GM12878 (cell line): Measurements from ENCODE around the gene IGSF6. TPM values are rescaled to one million over a fixed set of nuclear protein-coding genes. Genes with fewer than 3 reads are reported as not detected.
A peak's percentile ranks its signal among the peaks of the same experiment; 100 is the strongest.

Experiments used
- CREM ChIP-seq: IDR thresholded peaks from 2 replicates; pipeline ENCODE4 v1.6.1; 2014; ENCODE audit warnings: antibody characterized with exemption, low read depth
- FOXK2 ChIP-seq: fragments of 450-650 bp; IDR thresholded peaks from 2 replicates; pipeline ENCODE4 v1.6.1; 2017; ENCODE audit warnings: mild to moderate bottlenecking, moderate library complexity
- HDGF ChIP-seq: fragments of 450-650 bp; IDR thresholded peaks from 2 replicates; pipeline ENCODE4 v1.6.1; 2016; ENCODE audit warnings: antibody characterized with exemption
- IRF4 ChIP-seq: IDR thresholded peaks from 2 replicates; pipeline ENCODE4 v1.6.1; 2011; ENCODE audit warnings: low read depth, low read length
- NR2F1 ChIP-seq: fragments of 450-650 bp; conservative IDR thresholded peaks from 2 replicates; pipeline ENCODE4 v1.6.1; 2017; ENCODE audit warnings: mild to moderate bottlenecking
- PAX8 ChIP-seq: fragments of 450-650 bp; IDR thresholded peaks from 2 replicates; pipeline ENCODE4 v1.6.1; 2017; ENCODE audit warnings: mild to moderate bottlenecking, moderate library complexity
- RFX5 ChIP-seq: IDR thresholded peaks from 2 replicates; pipeline ENCODE4 v1.6.1; 2011; ENCODE audit warnings: low read depth, low read length, improper control_type of control experiment
- RUNX3 ChIP-seq: IDR thresholded peaks from 2 replicates; pipeline ENCODE4 v1.6.1; 2012; ENCODE audit warnings: low read length, inconsistent platforms
- SIX5 ChIP-seq: IDR thresholded peaks from 2 replicates; pipeline ENCODE4 v1.6.1; 2011; ENCODE audit warnings: mild to moderate bottlenecking, low read depth, low read length, moderate library complexity; ENCODE audit not compliant: severe bottlenecking
- SMARCA5 ChIP-seq: fragments of 450-650 bp; IDR thresholded peaks from 2 replicates; pipeline ENCODE4 v1.6.1; 2017; ENCODE audit warnings: mild to moderate bottlenecking
- SP1 ChIP-seq: IDR thresholded peaks from one replicate; pipeline ENCODE4 v1.6.1; 2011; ENCODE audit warnings: low read depth, low read length
- WRNIP1 ChIP-seq: IDR thresholded peaks from 2 replicates; pipeline ENCODE4 v1.6.1; 2011; ENCODE audit warnings: low read depth, low read length, improper control_type of control experiment, borderline replicate concordance
- ZNF24 ChIP-seq: fragments of 450-650 bp; IDR thresholded peaks from 2 replicates; pipeline ENCODE4 v1.6.1; 2017; ENCODE audit warnings: antibody characterized with exemption, mild to moderate bottlenecking
- polyA plus RNA-seq, 11 experiments: library from polyadenylated mRNA; depleted of rRNA in 4 of 11; unstranded in 6 of 11; stranded (reverse) in 5 of 11; fragments of >200 nt; fragmentation: Nextera tagmentation in 4 of 11; fragmentation: Illumina TruSeq in 1 of 11; extraction: Ambion mirVana in 4 of 11; extraction: Trizol in 1 of 11; gene quantifications; 1 replicate in 1 of 11; 2 replicates in 10 of 11; pipeline versions ENCODE4 v1.2.1 to v1.2.3, GENCODE V29; 2011 to 2016; ENCODE audit warnings: inconsistent platforms in 2 of 11, missing spikeins in 2 of 11, low read depth in 1 of 11
- total RNA-seq, 4 experiments: library from RNA; depleted of rRNA in 3 of 4; stranded (reverse); fragments of >200 nt in 3 of 4; fragmentation: Illumina TruSeq in 1 of 4; extraction: Trizol in 1 of 4; gene quantifications; 2 replicates each; pipeline versions ENCODE4 v1.2.1 to v1.2.3, GENCODE V29; 2013 to 2021
- TF ChIP-seq, protein P1 (sequence below): IDR thresholded peaks from 2 replicates; pipeline ENCODE4 v1.6.1; 2011; ENCODE audit warnings: borderline replicate concordance, low read depth, mild to moderate bottlenecking, moderate library complexity, low read length; ENCODE audit not compliant: insufficient read depth, poor library complexity, severe bottlenecking
- TF ChIP-seq, protein P2 (sequence below): fragments of 450-650 bp; IDR thresholded peaks from 2 replicates; pipeline ENCODE4 v1.6.1; 2017; ENCODE audit warnings: mild to moderate bottlenecking, moderate library complexity
- TF ChIP-seq, protein P3 (sequence below): IDR thresholded peaks from 2 replicates; pipeline ENCODE4 v1.6.1; 2011; ENCODE audit warnings: borderline replicate concordance, low read depth, mild to moderate bottlenecking, moderate library complexity, mixed read lengths, low read length; ENCODE audit not compliant: insufficient read depth; ENCODE audit errors: extremely low read length
- TF ChIP-seq, protein P4 (sequence below): IDR thresholded peaks from 2 replicates; pipeline ENCODE4 v1.6.1; 2012; ENCODE audit warnings: low read depth, low read length, improper control_type of control experiment
- TF ChIP-seq, protein P5 (sequence below): fragments of 450-650 bp; formaldehyde crosslinking; IDR thresholded peaks from 2 replicates; pipeline ENCODE4 v1.4.0; 2020; ENCODE audit warnings: mild to moderate bottlenecking, moderate library complexity

Gene IGSF6
- total and polyA plus RNA-seq, 10 of the 15 experiments (the other 5 are each of a cell fraction or from before 2014, with no cell fraction given): 0.32 to 1.2 (median 0.72) TPM

DNA sequence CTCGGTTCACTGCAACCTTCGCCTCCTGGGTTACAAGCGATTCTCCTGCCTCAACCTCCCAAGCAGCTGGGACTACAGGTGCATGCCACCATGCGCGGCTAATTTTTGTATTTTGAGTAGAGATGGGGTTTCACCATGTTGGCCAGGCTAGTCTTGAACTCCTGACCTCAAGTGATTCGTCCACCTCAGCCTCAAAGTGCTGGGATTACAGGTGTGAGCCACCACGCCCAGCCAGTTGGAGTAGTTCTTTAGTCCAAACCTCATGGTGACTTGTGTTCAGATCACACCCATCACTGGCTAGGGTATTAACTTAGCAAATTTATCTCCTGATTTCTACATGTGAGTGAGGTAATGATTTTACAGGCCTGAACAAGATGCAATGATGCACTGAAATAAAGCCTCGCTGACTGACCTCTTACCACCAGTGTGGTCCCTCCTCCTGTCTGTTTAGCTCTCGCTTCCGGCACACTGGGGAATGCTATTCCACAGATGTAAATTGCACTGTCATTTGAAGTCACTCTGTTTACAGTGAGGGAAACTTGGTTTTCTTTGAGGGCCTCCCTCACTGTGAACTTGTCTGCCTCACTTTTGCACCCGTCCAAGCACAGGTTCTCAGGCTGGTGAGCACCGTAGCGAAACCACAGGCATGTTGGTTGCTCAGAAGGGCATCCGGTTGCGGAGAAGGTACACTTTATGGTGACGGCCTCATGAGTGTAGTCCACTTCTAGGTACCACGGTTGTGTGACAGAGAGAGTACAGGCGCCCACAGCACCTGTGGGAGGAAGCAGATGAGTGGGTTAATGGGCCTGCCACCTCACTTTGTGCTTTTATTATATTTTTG lies 5.5 kb downstream of the IGSF6 start (continued):
- TF ChIP-seq, protein P1, sequence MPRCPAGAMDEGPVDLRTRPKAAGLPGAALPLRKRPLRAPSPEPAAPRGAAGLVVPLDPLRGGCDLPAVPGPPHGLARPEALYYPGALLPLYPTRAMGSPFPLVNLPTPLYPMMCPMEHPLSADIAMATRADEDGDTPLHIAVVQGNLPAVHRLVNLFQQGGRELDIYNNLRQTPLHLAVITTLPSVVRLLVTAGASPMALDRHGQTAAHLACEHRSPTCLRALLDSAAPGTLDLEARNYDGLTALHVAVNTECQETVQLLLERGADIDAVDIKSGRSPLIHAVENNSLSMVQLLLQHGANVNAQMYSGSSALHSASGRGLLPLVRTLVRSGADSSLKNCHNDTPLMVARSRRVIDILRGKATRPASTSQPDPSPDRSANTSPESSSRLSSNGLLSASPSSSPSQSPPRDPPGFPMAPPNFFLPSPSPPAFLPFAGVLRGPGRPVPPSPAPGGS: peak; percentile 48
- TF ChIP-seq WRNIP1 (no peak), SMARCA5 (no peak), NR2F1 (peak; percentile 65), IRF4 (0 out of 2 replicates have a peak, but pooled peaks have one; percentile 22), SP1 (peak; percentile 29), SIX5 (no peak), PAX8 (no peak), RUNX3 (peak; percentile 98), ZNF24 (peak; percentile 95), RFX5 (peak; percentile 17; the same call in 1 of the 2 replicates), HDGF (peak; percentile 32), FOXK2 (peak; percentile 59; the same call in 1 of the 2 replicates), CREM (peak; percentile 82)
- TF ChIP-seq, protein P2, sequence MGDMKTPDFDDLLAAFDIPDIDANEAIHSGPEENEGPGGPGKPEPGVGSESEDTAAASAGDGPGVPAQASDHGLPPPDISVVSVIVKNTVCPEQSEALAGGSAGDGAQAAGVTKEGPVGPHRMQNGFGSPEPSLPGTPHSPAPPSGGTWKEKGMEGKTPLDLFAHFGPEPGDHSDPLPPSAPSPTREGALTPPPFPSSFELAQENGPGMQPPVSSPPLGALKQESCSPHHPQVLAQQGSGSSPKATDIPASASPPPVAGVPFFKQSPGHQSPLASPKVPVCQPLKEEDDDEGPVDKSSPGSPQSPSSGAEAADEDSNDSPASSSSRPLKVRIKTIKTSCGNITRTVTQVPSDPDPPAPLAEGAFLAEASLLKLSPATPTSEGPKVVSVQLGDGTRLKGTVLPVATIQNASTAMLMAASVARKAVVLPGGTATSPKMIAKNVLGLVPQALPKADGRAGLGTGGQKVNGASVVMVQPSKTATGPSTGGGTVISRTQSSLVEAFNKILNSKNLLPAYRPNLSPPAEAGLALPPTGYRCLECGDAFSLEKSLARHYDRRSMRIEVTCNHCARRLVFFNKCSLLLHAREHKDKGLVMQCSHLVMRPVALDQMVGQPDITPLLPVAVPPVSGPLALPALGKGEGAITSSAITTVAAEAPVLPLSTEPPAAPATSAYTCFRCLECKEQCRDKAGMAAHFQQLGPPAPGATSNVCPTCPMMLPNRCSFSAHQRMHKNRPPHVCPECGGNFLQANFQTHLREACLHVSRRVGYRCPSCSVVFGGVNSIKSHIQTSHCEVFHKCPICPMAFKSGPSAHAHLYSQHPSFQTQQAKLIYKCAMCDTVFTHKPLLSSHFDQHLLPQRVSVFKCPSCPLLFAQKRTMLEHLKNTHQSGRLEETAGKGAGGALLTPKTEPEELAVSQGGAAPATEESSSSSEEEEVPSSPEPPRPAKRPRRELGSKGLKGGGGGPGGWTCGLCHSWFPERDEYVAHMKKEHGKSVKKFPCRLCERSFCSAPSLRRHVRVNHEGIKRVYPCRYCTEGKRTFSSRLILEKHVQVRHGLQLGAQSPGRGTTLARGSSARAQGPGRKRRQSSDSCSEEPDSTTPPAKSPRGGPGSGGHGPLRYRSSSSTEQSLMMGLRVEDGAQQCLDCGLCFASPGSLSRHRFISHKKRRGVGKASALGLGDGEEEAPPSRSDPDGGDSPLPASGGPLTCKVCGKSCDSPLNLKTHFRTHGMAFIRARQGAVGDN: peak; percentile 90
- TF ChIP-seq, protein P3, sequence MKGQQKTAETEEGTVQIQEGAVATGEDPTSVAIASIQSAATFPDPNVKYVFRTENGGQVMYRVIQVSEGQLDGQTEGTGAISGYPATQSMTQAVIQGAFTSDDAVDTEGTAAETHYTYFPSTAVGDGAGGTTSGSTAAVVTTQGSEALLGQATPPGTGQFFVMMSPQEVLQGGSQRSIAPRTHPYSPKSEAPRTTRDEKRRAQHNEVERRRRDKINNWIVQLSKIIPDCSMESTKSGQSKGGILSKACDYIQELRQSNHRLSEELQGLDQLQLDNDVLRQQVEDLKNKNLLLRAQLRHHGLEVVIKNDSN: no peak
- TF ChIP-seq, protein P4, sequence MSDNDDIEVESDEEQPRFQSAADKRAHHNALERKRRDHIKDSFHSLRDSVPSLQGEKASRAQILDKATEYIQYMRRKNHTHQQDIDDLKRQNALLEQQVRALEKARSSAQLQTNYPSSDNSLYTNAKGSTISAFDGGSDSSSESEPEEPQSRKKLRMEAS: peak; percentile 44; the same call in 1 of the 2 replicates
- TF ChIP-seq, protein P5, sequence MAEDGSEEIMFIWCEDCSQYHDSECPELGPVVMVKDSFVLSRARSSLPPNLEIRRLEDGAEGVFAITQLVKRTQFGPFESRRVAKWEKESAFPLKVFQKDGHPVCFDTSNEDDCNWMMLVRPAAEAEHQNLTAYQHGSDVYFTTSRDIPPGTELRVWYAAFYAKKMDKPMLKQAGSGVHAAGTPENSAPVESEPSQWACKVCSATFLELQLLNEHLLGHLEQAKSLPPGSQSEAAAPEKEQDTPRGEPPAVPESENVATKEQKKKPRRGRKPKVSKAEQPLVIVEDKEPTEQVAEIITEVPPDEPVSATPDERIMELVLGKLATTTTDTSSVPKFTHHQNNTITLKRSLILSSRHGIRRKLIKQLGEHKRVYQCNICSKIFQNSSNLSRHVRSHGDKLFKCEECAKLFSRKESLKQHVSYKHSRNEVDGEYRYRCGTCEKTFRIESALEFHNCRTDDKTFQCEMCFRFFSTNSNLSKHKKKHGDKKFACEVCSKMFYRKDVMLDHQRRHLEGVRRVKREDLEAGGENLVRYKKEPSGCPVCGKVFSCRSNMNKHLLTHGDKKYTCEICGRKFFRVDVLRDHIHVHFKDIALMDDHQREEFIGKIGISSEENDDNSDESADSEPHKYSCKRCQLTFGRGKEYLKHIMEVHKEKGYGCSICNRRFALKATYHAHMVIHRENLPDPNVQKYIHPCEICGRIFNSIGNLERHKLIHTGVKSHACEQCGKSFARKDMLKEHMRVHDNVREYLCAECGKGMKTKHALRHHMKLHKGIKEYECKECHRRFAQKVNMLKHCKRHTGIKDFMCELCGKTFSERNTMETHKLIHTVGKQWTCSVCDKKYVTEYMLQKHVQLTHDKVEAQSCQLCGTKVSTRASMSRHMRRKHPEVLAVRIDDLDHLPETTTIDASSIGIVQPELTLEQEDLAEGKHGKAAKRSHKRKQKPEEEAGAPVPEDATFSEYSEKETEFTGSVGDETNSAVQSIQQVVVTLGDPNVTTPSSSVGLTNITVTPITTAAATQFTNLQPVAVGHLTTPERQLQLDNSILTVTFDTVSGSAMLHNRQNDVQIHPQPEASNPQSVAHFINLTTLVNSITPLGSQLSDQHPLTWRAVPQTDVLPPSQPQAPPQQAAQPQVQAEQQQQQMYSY (CRISPR knock-in tag): no peak
